Fibroblast of gingiva (primary cell): ENCODE measurements around the gene MYO5A.
"Not testable (repeated sequence)": the region's sequence is repeated elsewhere in the genome, so short reads cannot be mapped to it uniquely, and the experiment has no call there.

ENCODE experiments used
- DNase-seq: peaks from one replicate; pipeline ENCODE4 v3.0.0-alpha.2; 2011; ENCODE audit warnings: low read depth

Gene MYO5A

DNA sequence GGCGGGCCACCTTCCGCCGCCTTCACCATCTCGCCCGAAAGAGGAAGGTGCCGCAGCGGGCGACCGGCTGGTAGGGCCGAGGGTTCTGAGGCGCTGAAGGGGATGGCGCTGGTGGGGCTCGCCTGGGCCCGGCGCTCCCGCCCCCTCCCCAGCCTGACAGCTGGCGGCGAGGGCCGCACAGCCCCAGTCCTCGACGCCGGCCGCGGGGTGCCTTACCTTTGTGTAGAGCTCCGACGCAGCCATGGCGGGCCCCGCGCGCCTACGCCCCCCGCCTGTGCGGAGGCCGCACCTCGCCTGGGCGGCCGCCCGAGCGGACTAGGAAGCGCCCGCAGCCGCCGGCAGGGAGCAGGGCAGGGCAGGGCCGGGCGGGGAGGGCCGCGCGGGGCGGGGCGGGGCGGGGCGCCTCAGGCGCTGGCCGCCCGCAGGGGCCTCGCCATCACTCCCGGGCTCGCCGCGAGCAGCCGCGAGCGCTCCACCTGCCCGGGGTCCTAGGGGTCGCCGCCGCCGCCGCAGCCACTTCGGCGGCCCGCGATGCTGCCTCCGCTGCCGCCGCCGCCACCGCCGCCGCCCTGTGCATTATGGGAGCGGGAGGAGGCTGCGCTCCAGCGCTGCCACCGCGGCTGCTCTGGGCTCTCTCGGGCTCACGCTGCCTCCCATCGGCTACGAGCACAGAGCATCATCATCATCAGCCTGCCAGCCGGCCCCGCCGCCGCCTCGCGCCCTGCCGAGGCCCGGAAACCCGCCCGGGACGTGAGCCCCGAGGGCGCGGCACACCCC is at the start of gene MYO5A:
Gene MYO5A (minus strand): TSS at position 317 of the 777 bp plus-strand sequence. CDS start 74 bp downstream, at position 243.
- DNase-seq = peak; percentile 71

DNA sequence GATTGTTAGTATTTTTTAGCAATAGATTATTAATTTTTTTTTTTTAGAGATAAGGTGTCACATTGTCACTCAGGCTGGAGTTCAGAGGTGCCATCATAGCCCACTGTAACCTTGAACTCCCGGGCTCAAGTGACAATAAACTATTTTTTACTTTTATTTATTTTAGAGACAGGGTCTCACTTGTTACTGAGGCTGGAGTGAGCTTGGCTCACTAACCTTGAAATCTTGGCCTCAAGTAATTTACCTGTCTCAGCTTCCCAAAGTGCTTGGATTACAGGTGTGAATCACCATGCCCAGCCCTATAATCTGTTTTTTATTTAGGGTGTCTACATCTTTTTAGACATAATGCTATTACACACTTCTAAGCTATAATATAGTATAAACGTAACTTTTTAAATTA is 48.0 kb upstream of the MYO5A start:
- no peak for DNase-seq

DNA sequence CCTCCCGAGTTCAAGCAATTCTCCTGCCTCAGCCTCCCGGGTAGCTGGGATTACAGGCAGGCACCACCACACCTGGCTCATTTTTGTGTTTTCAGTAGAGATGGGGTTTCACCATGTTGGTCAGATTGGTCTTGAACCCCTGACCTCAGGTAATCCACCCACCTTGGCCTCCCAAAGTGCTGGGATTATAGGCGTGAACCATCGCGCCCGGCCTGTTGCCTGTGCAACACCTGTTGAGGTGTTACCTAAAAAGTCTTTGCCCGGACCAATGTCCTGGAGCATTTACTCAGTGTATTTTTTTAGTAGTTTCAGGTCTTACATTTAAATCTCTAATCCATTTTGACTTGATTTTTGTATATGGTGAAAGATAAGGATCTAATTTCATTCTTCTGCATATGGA is 46.9 kb upstream of the MYO5A start:
- DNase-seq = not testable (repeated sequence)

DNA sequence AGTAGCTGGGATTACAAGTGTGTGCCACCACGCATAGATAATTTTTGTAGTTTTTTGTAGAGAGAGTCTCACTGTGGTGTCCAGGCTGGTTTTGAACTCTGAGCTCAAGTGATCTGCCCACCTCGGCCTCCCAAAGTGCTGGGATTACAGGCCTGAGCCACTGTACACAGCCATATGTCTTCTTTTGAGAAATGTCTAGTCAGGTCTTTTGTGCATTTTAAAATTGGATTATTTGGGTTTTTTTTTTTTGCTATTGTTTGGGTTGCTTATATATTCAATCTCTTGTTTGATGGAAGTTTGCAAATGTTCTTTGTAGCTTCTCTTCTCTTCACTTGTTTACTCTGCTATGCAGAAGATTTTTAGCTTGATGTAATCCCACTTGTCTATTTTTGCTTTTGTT is 46.4 kb upstream of the MYO5A start:
- DNase-seq = no peak

DNA sequence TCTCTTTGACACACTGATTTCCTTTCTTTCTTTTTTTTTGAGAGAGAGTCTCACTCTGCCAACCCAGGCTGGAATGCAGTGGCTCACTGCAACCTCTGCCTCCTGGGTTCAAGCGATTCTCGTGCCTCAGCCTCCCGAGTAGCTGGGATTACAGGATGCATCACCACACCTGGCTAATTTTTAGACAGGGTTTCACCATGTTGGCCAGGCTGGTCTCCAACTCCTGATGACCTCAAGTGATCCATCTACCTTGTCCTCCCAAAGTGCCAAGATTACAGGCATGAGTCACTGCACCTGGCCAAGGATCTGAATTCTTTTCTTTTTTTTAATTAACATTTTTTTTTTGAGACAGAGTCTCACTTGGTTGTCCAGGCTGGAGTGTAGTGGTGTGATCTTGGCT is 45.9 kb upstream of the MYO5A start:
- not testable (repeated sequence) for DNase-seq

DNA sequence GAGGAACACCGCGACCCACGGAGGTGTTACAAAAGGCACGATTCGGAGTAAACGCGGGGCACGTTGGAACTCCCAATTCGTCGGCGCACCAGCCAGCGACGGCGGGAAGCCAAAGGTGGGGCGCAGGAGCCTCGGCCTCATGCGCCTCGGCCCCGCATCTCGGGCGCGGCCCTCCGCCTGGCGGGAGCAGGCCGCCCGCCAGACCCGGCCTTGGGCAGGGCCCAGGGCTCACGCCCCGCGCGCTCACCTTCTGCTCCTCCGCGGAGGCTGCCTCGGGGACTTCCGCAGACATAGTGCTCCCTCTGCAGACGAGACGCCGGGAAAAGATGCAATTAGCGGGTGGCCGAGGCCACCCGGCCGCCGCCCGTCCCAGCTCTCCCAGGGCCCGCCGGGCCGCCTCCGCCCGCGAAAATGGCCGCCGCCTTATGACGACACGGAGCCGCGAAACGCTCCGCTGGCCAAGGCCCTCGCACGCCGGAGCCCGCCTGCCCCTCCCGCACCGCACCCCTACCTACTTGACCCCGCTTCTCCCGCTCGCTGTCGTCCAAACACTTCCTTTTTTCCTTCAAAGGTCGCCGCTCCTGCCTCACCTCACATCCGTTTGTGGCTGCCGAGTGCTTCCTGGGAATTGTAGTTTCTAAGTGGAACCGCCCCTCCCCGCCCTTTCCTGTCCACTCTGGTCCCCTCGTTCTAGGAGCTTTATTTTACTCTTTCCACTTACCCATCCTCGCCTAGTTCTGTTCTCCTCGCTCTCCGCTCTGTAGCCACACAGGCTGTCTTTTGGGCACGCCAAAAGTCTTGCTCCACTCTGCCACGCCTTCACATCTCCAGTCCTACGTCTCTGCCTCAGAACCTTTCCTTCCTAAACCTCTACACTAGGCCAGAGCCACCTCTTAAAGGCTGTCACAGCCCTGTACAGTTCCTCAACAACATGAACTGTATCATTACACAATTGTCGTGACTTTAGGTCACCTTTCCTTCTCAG is 40.2 kb upstream of the MYO5A start, which contains the start of gene ARPP19:
Gene ARPP19 (minus strand): TSS at position 430 of the 985 bp plus-strand sequence. CDS start 138 bp downstream, at position 292.
- peak; percentile 88 for DNase-seq

DNA sequence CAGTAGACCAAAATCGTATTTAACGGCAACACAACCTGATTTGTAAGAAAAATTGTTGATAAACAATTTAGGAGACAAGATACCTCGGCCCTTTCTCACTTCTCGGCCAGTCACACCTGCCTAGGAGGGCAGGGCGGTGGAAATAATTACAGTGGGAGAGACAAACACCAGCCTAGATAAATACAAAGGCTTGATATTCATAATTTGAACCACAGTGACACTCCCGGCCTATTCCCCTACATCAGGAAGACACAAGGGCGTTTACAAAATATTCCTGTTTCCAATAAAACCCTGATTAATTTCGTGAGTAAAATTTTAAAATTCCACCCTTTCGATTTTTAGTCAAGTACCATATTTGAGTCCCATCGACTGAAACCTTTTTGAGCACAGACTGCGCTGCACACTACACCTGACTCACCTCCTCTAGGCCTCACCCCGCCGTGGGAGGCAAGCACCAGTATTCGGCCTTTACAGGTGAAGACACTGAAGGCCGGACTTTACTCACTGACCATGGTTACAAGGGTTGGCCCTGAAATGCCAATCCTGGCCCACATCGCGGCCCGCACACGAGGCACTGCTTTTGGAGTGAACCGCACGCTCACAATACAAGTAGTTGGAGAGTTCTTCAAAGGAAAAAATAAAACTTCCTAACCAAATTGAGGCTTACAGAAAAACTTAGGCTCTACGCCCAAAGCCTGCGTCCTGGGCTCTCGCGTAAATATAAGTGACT is 39.4 kb upstream of the MYO5A start:
- DNase-seq = no peak

DNA sequence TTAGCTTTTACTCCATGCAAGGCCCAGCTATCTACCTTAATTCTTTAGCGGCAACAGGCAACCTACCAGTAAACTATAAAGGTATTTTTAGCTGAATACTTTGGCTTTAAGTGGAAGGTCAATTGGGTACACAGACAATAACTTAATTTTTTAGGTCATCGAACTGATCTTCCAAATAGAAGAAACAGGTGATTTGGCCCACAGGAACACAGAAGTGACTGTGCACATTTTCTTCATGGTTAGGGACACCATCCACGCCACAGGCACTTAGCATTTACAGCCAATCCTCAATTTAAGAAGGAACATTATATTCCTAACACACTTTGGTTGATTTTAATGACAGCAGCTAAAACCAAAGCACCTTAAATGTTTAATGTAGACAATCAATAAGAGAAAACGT is 38.2 kb upstream of the MYO5A start:
- no peak for DNase-seq

DNA sequence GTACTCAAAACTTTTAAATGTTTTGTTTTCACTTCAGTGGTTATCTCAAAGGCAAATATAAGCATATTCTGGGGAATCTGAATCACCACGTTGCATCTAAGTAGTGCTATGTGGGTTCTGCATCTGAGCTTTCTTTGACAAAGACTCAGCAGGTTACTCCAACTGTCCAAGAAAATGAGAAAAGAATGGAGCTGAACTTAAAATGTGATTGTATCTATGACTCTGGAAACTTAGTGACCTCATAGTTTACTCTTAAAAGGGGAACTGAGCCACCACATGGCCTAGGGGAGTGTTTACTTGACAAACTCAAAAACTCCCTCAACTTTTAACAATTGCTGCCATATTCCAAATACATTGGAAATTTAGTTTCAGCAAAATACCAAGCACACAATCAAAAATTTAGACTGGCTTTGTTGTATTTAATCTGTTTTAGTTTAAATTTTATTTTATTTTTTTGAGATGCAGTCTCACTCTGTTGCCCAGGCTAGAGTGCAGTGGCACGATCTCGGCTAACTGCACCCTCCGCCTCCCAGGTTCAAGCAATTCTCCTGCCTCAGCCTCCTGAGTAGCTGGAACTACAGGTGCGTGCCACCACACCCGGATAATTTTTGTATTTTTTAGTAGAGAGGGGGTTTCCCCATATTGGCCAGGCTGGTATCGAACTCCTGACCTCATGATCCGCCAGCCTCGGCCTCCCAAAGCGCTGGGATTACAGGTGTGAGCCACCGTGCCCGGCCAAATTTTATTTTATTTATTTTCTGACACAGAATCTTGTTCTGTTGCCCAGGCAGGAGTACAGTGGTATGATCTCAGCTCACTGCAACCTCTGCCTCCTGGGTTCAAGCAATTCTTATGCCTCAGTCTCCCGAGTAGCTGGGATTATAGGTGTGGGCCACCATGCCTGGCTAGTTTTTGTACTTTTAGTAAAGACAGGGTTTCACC is 37.0 kb upstream of the MYO5A start:
- DNase-seq = not testable (repeated sequence)

DNA sequence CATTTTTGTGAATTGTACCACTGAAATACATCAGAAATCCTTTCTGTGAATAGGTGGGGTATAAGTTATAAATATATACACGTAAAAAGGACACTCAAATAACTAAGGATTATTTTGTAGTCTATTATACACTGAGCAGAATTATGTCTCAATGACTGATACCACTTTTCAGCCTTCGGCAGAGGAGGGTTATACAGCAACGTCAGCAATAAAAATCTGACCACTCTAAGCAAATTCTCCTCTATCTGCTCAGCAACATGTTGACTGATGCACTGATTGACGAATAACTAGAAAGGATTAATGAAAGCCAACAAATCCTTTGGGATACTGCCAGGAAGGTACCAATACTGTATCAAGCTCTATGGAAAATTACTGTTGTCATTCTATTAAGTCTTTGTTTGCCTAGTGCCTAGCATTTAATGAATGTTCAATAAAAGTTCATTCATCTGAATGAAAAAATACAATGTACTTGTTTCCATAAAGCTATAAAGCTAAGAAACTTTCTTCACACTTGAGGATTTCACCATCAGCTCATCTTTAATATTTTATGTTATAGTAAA is 34.9 kb upstream of the MYO5A start:
- no peak for DNase-seq

DNA sequence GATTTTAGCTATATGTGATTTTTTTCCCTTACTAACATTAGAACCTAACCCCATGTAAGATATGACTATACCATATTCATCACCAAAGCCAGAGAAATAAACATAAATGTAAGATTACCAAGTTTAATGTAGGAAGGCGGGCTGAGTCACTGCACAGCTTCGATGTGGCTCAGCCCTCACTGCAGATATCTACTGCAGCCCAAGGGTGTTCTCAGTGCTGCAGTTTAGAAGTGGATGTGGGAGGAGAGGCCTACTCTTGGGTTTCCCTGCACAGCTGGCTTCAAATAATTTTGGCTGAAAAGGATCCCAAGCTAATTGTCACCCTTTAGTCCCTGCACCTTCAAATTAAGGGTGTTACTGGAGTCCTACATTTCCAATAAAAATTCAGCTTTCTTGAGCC is 30.9 kb upstream of the MYO5A start:
- DNase-seq = no peak

DNA sequence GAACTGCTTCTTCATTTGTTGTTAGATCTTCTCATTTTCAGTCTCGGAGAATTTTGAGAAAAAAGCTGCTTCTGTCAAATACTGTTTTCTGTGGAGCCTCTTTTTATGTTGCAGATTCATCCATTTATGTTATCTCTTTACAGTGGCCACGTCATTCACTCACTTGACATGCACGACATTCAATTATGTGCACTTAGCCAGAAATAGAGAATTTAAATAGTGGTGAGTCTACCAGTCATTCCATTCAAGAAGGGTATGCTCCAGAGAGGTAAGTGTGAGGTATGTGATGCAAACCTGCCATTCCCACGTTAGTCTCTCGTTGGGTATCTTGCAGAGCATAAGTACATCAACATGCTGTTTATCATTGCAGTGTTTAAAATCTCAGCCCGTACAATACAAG is 30.3 kb upstream of the MYO5A start:
- DNase-seq = no peak

DNA sequence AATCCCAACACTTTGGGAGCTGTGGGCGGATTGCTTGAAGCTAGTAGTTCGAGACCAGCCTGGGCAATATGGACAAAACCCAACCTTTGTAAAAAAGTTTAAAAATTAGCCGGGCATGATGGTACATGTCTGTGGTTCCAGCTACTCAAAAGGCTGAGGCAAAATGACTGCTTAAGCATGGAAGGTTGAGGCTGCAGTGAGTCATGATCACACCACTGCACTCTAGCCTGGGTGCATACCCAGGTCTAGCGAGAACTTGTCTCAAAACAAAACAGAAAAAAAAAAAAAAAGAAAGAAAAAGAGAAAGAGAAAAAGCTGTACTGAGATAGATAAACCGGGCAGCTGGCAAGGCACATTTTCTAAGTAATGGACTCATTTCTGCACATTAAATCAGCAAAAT is 29.5 kb upstream of the MYO5A start:
- DNase-seq = no peak

DNA sequence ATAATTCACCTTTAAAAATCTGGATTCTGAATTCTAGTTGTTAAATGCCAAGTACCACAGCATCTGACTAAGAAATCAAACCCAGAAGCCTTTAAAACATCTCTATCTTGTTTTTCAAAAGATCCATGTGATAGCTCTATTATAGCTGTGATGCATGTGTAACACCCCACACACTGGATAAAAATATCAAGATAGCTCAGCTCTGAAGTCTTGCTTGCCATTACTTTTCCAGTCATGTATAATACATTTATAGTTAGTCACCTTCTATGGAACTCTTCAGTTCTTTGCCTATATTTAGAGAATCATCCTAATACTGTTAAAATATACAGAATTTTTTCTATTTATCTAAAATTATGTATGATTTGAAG is 28.6 kb upstream of the MYO5A start:
- DNase-seq = no peak

DNA sequence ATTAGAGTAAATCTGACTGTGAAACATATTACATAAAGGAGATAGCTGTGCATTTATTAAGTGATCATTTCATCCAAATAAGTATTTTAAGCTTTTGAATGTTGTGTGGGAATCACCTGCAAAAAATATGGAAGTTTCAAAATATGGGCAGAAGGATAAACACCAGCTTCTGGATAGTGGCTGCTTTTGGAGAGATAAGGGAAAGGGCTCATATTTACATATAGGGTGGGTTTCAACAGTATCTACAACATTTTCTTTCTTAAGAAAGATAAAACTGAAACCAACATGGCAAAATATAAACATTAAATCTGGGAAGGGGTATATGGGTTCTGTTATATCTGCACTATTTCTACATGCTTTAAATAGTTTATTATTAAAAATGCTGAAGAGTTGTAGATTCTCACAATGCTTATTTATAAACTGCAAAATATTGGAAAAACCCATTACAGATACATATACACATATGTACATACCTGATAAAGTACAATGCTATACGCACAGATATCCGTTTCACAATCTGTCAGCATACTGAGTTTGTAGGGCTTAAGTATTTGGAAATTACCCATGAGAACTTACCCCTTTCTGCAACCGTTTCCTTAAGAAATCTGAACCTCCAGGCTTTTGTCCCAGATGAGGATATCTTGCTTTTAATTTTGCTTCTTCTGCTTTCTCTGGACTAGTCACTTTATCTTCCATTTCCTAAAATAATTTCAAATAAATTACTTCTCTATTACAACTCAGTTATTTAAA is 28.0 kb upstream of the MYO5A start:
- DNase-seq = no peak

DNA sequence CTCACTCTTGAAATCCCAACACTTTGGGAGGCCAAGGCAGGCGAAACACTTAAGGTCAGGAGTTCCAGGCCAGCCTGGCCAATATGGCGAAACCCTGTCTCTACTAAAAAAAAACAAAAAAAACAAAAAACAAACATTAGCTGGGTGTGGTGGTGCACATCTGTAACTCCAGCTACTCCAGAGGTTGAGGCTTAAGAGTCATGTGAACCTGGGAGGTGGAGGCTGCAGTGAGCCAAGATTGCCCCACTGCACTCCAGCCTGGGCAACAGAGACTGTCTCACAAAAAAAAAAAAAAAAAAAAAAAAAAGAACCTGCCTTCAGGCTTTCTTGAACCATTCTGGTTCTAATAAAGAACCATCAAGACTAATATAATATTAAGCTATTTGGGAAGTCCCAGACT is 23.6 kb upstream of the MYO5A start:
- DNase-seq = no peak

DNA sequence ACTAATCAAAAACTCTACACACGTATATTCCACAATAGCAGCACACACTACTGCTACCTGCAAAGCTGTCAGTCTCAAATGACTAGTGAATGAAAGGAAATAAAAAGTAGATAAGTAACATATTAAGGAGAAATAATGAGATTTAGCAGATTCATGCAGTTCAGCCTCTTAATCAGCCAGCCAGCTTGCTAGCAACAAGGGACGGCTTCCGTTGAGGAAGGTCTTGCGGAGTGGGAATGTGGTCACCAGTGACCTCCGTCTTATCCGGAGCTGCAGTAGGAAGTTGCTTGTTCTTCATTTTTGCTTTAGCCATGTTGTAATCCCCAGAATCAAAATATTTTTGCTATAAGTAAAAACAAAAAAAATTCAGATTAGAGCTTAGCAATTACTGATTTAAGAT is 23.1 kb upstream of the MYO5A start:
- no peak for DNase-seq

DNA sequence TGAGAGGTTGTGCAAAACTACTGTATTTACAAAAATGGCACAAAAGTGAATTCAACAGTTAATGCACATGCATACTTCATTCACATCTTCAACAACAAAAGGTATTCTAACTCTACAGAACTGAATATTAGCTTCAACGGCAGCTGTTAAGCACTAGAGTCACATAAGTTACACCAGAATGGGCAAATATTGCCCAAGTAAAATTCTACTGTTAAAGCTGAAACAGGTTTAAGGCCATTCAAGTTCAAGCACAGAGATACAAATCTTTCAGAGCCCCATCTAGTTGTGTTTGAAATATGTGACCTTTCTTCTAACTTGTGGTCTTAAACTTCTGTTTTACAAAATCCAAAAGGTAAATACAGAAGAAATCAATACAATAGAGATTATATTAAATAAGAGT is 22.5 kb upstream of the MYO5A start:
- DNase-seq = not testable (repeated sequence)

DNA sequence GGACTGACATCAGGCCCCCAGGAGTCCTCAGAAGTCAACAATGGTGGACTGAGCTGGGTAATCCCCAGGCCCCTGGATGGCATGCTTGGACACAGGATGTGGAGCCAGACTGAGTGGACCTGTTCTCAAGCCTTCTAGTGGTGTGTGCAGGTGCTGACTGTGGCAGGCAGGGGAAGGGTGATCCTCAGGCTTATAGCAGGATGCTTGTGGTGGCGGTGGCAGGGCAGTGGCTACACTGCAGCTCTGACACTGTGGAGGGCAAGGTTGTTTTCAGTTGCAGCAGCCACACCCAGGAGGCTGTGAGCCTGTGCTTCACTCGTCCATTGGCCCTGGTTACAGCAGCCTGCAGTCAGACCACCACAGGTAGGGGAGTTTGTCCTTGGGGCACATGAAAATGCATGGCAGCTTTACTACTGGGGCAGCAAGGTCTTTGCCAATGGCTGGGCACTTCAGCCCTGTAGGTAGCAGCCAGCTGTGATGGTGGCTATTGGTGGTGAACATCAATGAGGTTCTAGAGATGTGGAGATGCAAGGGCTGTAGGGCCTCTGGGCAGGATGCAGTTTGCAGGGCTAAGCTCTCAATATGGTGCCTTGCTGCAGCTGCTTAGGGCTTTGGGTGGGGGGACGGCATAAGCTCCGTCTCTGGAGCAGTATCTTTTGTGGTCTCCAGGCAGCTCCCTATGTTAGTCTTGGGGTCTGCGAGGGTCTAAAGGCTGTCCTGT is 17.5 kb upstream of the MYO5A start:
- DNase-seq = no peak
